22Rv1 (cell line): ENCODE results near the gene ZNF366.

ENCODE experiments used
- H3K27ac ChIP-seq: fragments of 450-650 bp; 2 replicates; pipeline ENCODE4 v1.5.1; 2017
- ZFX ChIP-seq: fragments of 450-650 bp; IDR thresholded peaks from 2 replicates; pipeline ENCODE4 v1.6.1; 2017; ENCODE audit warnings: antibody characterized with exemption, borderline replicate concordance
- TF ChIP-seq, protein P1 (sequence below): fragments of 450-650 bp; IDR thresholded peaks from 2 replicates; pipeline ENCODE4 v1.5.1; 2017; ENCODE audit warnings: mild to moderate bottlenecking

The ZNF366 gene

DNA sequence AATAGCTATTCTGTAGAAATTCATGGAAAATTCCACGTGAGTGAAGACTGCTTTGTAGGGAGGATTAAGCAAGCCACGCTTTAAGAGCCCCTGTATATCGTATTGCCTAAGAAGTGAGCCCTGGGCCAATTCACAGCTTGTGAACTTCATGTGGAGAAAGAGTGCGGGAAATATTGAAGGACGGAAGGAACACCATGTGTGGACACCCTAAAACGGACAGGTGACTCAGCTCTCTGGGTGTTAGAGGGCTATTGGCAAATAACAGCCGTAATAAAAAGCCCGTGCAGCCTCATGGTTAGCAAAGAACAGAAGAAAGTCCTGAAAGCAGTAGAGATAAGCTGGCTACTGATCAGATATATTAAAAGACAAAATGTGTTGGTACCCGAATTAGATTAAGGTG is 26.4 kb downstream of the ZNF366 start:
- no peak overlapping the region for H3K27ac ChIP-seq
- no peak for TF ChIP-seq ZFX
- TF ChIP-seq, protein P1, sequence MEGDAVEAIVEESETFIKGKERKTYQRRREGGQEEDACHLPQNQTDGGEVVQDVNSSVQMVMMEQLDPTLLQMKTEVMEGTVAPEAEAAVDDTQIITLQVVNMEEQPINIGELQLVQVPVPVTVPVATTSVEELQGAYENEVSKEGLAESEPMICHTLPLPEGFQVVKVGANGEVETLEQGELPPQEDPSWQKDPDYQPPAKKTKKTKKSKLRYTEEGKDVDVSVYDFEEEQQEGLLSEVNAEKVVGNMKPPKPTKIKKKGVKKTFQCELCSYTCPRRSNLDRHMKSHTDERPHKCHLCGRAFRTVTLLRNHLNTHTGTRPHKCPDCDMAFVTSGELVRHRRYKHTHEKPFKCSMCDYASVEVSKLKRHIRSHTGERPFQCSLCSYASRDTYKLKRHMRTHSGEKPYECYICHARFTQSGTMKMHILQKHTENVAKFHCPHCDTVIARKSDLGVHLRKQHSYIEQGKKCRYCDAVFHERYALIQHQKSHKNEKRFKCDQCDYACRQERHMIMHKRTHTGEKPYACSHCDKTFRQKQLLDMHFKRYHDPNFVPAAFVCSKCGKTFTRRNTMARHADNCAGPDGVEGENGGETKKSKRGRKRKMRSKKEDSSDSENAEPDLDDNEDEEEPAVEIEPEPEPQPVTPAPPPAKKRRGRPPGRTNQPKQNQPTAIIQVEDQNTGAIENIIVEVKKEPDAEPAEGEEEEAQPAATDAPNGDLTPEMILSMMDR: no peak

DNA sequence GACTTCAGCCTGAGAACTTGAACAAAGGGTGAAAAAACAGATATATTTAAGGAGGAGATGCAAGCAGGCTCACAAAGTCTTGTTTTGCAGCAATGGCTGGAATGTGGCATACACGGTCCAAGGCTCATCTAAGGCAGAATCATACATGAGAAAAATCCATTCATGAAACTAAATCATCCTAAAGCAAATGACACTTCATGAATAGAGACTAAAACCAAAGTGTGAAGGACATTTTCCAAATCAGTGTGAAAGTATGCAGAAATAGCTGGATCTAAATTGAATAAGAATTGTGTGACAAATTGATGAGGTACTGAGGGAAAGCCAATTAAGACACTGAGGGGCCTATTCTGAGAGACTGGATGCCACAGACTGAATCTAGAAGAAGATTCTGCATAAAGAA is 27.3 kb downstream of the ZNF366 start:
- TF ChIP-seq, protein P1: no peak
- no peak for TF ChIP-seq ZFX

DNA sequence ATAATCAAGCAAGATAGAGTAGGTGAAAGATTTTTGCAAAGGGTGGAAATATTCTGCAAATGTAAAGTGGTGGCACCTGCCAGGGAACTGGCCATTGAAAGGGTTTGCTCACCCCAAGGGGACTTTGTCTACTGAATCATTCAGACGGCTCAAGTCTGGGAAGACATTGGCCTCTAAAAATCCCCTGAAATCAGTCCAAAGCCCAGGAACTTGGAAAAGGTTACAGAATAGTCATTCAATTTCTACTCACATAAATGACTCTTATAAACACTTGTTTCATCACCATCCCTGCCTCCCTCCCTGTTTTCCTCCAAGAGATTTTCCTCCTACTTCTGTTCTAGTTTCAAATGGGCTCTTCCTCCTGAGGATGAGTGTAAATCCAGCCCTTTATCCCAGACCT is 28.5 kb downstream of the ZNF366 start:
- H3K27ac ChIP-seq: no peak overlapping the region
- TF ChIP-seq ZFX: no peak
- TF ChIP-seq, protein P1: no peak

More for the DNA sequence above, 27.3 kb downstream of the ZNF366 start:
- H3K27ac ChIP-seq: no peak overlapping the region

DNA sequence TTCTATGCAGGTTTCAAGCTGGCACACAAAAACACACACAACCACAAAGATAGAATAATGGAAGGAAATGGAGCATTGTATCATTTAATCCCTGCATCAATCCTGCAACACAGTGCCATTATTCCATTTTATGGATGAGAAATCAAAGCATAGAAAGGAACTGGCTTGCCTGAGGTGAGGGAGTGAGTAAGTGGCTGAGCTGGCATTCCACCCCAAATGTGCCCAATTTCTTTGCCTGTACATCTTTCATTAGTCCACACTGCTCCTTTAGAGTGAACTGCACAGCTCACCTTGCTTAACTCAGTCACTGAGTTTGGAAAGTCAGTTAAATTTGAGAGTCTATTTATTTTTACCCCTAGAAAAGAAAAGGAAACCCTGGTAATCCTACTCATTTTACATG is 28.9 kb downstream of the ZNF366 start:
- H3K27ac ChIP-seq: no peak overlapping the region
- TF ChIP-seq ZFX: no peak

DNA sequence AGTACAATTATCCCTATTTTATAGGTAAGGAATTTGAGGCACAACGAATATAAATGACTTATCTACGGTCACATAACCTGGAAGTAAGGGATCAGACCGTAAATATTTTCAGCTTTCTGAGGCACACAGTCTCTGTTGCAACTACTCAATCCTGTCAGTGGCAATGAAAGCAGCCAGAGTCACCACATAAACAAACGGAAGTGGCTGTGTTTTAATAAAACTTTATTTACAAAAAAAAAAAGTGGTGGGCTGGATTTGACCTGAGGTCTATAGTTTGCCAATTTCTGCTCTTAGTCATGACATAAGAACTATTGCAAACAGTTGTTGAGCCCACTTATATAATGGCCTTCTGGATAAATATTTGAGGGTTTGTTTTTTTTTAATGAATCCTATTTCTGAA is 29.6 kb downstream of the ZNF366 start:
- TF ChIP-seq, protein P1: no peak
- no peak for TF ChIP-seq ZFX
- no peak overlapping the region for H3K27ac ChIP-seq

DNA sequence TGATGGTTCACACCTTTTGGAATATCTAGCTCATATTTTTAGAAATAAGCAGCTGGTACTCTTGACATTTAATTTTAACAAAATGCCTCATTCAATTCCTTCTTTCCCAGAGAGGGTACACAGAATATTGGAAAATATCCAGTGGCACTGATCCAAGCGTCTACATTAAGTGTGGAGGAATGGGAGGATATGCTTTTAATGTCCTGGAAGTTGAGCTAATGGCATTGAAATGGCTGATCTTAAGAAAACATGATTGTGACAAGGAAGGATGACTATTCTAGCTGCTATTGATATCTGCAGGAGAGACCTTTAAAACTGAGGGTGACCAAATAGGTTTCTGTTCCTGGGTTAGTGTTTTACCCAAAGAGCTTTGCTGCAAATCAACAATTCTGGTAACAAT is 30.0 kb downstream of the ZNF366 start:
- TF ChIP-seq ZFX: no peak
- TF ChIP-seq, protein P1: no peak
- H3K27ac ChIP-seq: no peak overlapping the region

DNA sequence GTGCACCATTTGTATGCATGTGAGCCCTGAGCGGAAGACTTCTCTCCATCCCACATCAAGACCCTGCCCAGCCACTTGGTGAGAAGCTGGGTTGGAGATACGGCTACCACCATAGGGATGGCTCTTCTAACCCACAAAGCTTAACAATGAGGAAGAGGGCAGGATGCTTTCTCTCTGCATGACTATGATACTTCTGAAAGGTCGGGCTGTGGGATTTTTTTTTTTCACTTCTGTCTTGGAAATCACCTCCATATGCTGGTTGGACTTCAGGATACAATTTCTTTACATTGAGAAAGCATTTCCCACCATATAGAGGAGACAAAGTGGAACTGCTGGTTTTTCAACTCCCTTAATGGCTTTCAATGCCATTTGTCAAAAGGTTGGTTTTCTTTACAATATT is 30.5 kb downstream of the ZNF366 start:
- no peak overlapping the region for H3K27ac ChIP-seq
- TF ChIP-seq ZFX: no peak
- TF ChIP-seq, protein P1: no peak

DNA sequence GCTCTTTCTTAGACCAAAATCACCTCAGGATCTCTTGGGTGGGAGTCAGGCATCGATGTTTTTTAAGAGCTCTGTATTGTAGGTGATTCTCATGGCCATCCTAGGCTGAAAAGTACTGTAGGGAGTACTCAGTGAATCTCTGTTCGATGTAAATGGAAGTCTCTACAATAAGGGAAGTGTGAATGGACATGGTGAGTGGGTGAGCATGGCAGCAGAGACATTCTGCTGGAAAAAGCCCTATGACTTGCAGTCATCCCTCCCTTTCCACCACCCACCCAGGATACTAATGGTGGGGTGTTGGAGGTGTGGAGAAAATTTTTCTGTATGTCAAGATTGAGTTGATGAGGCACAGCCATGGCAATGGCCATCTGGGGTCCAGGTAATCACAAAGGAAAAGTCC is 30.9 kb downstream of the ZNF366 start:
- no peak for TF ChIP-seq ZFX
- TF ChIP-seq, protein P1: no peak
- H3K27ac ChIP-seq: no peak overlapping the region
